ENCODE data around the gene G3BP1. TPM values are rescaled to one million over a fixed set of nuclear protein-coding genes. Genes with fewer than 3 reads are reported as not detected.
"Not testable (repeated sequence)": the region's sequence is repeated elsewhere in the genome, so short reads cannot be mapped to it uniquely, and the experiment has no call there.

Gene G3BP1
- total RNA-seq, 1 donor from 2014 or later, result 184 TPM

DNA sequence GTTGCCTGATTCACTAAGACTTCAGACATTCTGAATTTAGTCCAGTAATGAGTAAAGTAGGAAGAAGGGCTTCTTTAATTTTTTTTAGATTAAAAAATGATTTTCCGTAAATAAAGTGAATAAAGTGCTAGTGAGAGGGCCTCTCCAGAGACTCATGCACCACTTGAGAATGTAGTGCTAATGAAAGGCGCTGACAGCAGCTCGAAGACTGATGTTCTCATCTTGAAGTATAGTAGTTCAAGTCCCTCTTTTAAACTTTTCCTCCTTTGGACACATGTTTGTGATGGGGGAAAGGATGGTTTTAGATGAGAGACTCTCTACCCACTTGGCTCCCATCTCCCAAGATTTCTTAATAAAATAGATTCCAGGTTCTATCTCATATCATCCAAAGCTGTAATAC is 48.5 kb downstream of the G3BP1 start:
- no peak overlapping the region for H3K4me3 Mint-ChIP-seq (ENCODE audit: unreplicated experiment)

DNA sequence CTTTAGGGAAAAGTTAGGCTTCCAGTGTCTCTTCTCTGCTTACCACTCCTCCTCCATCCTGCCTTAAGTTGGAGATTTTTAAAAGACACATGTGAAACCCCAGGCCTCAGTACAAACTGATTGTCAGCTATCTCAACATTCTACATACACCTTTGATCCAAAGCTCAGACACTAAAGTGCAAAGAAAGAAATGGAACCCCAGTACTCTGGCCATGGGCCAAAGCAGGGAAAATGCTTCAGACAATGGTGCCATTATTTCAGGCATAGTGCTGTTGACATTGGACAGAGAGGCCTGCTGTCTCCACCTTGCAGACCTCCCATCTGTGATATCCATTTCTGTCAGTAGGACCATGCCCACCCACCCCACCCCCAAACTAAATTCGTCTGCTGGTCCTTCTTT is 49.1 kb downstream of the G3BP1 start:
- DNase-seq (ENCODE audit: extremely low spot score, unreplicated experiment), result no peak
- H3K27me3 Mint-ChIP-seq (ENCODE audit: unreplicated experiment), result no peaks in the 10 kb centered on the region
- no peak overlapping the region for H3K4me3 Mint-ChIP-seq (ENCODE audit: unreplicated experiment)
- TF ChIP-seq, protein P1, sequence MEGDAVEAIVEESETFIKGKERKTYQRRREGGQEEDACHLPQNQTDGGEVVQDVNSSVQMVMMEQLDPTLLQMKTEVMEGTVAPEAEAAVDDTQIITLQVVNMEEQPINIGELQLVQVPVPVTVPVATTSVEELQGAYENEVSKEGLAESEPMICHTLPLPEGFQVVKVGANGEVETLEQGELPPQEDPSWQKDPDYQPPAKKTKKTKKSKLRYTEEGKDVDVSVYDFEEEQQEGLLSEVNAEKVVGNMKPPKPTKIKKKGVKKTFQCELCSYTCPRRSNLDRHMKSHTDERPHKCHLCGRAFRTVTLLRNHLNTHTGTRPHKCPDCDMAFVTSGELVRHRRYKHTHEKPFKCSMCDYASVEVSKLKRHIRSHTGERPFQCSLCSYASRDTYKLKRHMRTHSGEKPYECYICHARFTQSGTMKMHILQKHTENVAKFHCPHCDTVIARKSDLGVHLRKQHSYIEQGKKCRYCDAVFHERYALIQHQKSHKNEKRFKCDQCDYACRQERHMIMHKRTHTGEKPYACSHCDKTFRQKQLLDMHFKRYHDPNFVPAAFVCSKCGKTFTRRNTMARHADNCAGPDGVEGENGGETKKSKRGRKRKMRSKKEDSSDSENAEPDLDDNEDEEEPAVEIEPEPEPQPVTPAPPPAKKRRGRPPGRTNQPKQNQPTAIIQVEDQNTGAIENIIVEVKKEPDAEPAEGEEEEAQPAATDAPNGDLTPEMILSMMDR (IDR thresholded peaks at IDR 0.05), result no peak
- no peak overlapping the region for H3K27ac Mint-ChIP-seq (ENCODE audit: unreplicated experiment)
- H3K4me1 Mint-ChIP-seq (ENCODE audit: unreplicated experiment), result no peaks in the 10 kb centered on the region
- no peaks in the 10 kb centered on the region for H3K9me3 Mint-ChIP-seq (ENCODE audit: unreplicated experiment)
- peaks cover 4% of the 10 kb centered on the region for H3K36me3 Mint-ChIP-seq (ENCODE audit: unreplicated experiment)

More for the DNA sequence above, 48.5 kb downstream of the G3BP1 start:
- Mint-ChIP-seq H3K27ac (ENCODE audit: unreplicated experiment) (no peak overlapping the region), H3K27me3 (ENCODE audit: unreplicated experiment) (no peaks in the 10 kb centered on the region), H3K9me3 (ENCODE audit: unreplicated experiment) (no peaks in the 10 kb centered on the region), H3K36me3 (ENCODE audit: unreplicated experiment) (peaks cover 9% of the 10 kb centered on the region), H3K4me1 (ENCODE audit: unreplicated experiment) (no peaks in the 10 kb centered on the region)
- TF ChIP-seq, protein P1 (IDR thresholded peaks at IDR 0.05), result no peak
- DNase-seq (ENCODE audit: extremely low spot score, unreplicated experiment), result no peak

DNA sequence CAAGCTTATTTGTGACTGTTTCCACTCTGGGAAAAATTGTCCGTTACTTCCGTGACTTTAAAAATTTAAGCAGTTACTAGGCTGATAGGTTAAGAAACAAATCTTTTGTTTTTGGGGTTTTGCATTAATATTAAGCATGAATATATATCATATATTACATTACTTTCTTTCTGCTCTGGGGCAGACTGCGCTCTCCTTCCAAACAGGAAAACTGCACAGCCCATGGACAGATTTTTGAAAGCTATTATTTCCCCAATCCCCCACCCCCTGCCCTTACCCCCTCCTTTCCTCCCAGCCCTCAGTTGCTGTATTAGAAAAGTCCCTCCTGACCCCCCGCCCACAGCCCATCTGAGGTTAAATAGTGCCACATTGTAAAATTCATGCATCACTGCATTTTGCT is 50.4 kb downstream of the G3BP1 start:
- no peak for DNase-seq (ENCODE audit: extremely low spot score, unreplicated experiment)

DNA sequence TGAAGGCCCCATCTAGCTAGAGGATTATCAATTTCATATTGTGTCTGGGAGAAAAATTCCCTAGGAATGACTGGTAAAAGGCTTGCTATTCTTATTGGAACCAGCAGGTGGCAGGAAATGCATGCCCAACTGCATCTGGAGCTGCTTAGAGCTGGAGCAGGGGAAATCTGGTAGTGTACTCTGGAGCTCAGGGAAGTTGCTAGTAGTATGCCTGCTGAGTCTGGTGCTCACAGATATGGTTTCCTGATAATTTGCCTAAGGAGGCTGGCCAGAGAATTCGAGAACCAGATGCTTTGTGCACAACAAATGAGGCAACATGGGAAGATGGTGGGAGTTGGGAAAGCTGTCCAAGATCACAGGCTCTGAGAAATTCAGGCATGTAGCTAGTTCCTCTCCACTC is 53.7 kb downstream of the G3BP1 start:
- Mint-ChIP-seq H3K27me3 (ENCODE audit: unreplicated experiment) (no peaks in the 10 kb centered on the region), H3K27ac (ENCODE audit: unreplicated experiment) (no peak overlapping the region), H3K36me3 (ENCODE audit: unreplicated experiment) (no peaks in the 10 kb centered on the region), H3K9me3 (ENCODE audit: unreplicated experiment) (no peaks in the 10 kb centered on the region), H3K4me3 (ENCODE audit: unreplicated experiment) (no peak overlapping the region), H3K4me1 (ENCODE audit: unreplicated experiment) (no peaks in the 10 kb centered on the region)
- TF ChIP-seq, protein P1 (IDR thresholded peaks at IDR 0.05), result peak; percentile 88
- no peak for DNase-seq (ENCODE audit: extremely low spot score, unreplicated experiment)

More for the DNA sequence above, 50.4 kb downstream of the G3BP1 start:
- no peak overlapping the region for H3K27ac Mint-ChIP-seq (ENCODE audit: unreplicated experiment)
- TF ChIP-seq, protein P1 (IDR thresholded peaks at IDR 0.05), result no peak
- no peaks in the 10 kb centered on the region for H3K4me1 Mint-ChIP-seq (ENCODE audit: unreplicated experiment)
- H3K36me3 Mint-ChIP-seq (ENCODE audit: unreplicated experiment), result peaks cover 4% of the 10 kb centered on the region
- H3K4me3 Mint-ChIP-seq (ENCODE audit: unreplicated experiment), result no peak overlapping the region
- no peaks in the 10 kb centered on the region for H3K9me3 Mint-ChIP-seq (ENCODE audit: unreplicated experiment)
- no peaks in the 10 kb centered on the region for H3K27me3 Mint-ChIP-seq (ENCODE audit: unreplicated experiment)

DNA sequence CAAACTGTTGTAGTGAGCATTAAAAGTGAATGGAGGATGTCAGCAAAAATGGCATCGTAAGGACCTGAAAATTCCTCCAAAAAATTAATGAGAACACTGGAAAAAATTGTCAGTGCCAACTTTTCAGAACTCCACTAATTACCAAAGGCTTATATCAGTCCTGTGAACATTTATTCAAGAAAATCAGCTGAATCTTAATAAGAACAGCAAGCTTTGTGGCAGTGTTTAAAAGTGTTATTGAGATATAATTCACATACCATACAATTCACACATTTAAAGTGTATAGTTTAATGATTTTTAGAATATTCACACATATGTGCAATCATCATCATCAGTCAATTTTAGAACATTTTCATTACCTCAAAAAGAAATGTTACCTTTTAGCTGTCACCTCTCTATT is 57.6 kb downstream of the G3BP1 start:
- no peak for DNase-seq (ENCODE audit: extremely low spot score, unreplicated experiment)
- peaks cover 20% of the 10 kb centered on the region for H3K9me3 Mint-ChIP-seq (ENCODE audit: unreplicated experiment)
- peaks cover 8% of the 10 kb centered on the region for H3K36me3 Mint-ChIP-seq (ENCODE audit: unreplicated experiment)
- H3K27me3 Mint-ChIP-seq (ENCODE audit: unreplicated experiment), result no peaks in the 10 kb centered on the region
- no peaks in the 10 kb centered on the region for H3K4me1 Mint-ChIP-seq (ENCODE audit: unreplicated experiment)
- TF ChIP-seq, protein P1 (IDR thresholded peaks at IDR 0.05), result no peak
- H3K4me3 Mint-ChIP-seq (ENCODE audit: unreplicated experiment), result no peak overlapping the region
- no peak overlapping the region for H3K27ac Mint-ChIP-seq (ENCODE audit: unreplicated experiment)

DNA sequence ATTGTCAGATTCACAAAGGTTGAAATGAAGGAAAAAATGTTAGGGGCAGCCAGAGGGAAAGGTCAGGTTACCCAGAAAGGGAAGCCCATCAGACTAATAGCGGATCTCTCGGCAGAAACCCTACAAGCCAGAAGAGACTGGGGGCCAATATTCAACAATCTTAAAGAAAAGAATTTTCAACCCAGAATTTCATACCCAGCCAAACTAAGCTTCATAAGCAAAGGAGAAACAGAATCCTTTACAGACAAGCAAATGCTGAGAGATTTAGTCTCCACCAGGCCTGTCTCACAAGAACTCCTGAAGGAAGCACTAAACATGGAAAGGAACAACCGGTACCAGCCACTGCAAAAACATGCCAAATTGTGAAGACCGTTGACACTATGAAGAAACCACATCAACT is 61.1 kb downstream of the G3BP1 start:
- DNase-seq (ENCODE audit: extremely low spot score, unreplicated experiment); H3K27ac Mint-ChIP-seq (ENCODE audit: unreplicated experiment); H3K4me1 Mint-ChIP-seq (ENCODE audit: unreplicated experiment); H3K27me3 Mint-ChIP-seq (ENCODE audit: unreplicated experiment); H3K4me3 Mint-ChIP-seq (ENCODE audit: unreplicated experiment); H3K36me3 Mint-ChIP-seq (ENCODE audit: unreplicated experiment): not testable (repeated sequence)
- peaks cover 26% of the 10 kb centered on the region for H3K9me3 Mint-ChIP-seq (ENCODE audit: unreplicated experiment)
